ENCODE measurements around the gene APPBP2. TPM values are rescaled to one million over a fixed set of nuclear protein-coding genes. Genes with fewer than 3 reads are reported as not detected.
"Not testable (repeated sequence)": the region's sequence is repeated elsewhere in the genome, so short reads cannot be mapped to it uniquely, and the experiment has no call there.

The APPBP2 gene
- total RNA-seq, 1 donor from 2014 or later: 61.3 TPM

DNA sequence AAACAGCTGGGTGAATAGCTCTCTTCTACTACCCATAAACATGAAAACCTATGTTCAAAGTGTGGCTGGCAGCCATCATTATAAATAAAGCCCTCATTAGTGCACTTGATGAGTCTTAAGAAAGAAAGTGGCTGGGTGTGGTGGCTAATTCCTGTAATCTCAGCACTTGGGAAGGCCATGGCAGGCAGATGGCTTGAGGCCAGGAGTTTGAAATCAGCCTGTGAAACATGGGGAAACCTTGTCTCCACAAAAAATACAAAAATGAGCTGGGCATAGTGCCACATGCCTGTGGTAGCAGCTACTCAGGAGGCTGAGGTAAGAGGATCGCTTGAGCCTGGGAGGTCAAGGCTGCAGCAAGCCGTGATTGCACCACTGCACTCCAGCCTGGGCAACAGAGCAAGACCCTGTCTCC, 28.3 kb upstream of the APPBP2 start:
- no peak overlapping the region for H3K27ac Mint-ChIP-seq
- peaks cover 19% of the 10 kb centered on the region for H3K36me3 Mint-ChIP-seq (ENCODE audit: insufficient read depth)
- DNase-seq (ENCODE audit: low spot score, unreplicated experiment): no peak
- TF ChIP-seq, protein P1, sequence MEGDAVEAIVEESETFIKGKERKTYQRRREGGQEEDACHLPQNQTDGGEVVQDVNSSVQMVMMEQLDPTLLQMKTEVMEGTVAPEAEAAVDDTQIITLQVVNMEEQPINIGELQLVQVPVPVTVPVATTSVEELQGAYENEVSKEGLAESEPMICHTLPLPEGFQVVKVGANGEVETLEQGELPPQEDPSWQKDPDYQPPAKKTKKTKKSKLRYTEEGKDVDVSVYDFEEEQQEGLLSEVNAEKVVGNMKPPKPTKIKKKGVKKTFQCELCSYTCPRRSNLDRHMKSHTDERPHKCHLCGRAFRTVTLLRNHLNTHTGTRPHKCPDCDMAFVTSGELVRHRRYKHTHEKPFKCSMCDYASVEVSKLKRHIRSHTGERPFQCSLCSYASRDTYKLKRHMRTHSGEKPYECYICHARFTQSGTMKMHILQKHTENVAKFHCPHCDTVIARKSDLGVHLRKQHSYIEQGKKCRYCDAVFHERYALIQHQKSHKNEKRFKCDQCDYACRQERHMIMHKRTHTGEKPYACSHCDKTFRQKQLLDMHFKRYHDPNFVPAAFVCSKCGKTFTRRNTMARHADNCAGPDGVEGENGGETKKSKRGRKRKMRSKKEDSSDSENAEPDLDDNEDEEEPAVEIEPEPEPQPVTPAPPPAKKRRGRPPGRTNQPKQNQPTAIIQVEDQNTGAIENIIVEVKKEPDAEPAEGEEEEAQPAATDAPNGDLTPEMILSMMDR (IDR thresholded peaks at IDR 0.05; ENCODE audit: unreplicated experiment): no peak
- H3K4me1 Mint-ChIP-seq (ENCODE audit: low read depth): no peaks in the 10 kb centered on the region
- H3K4me3 Mint-ChIP-seq (ENCODE audit: low read depth): no peak overlapping the region
- H3K27me3 Mint-ChIP-seq: no peaks in the 10 kb centered on the region
- H3K9me3 Mint-ChIP-seq (ENCODE audit: low read depth): peaks cover 23% of the 10 kb centered on the region

DNA sequence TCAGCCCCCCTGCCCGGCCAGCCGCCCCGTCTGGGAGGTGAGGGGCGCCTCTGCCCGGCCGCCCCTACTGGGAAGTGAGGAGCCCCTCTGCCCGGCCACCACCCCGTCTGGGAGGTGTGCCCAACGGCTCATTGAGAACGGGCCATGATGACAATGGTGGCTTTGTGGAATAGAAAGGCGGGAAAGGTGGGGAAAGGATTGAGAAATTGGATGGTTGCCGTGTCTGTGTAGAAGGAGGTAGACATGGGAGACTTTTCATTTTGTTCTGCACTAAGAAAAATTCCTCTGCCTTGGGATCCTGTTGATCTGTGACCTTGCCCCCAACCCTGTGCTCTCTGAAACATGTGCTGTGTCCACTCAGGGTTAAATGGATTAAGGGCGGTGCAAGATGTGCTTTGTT, 26.2 kb upstream of the APPBP2 start:
- H3K27me3 Mint-ChIP-seq; H3K9me3 Mint-ChIP-seq (ENCODE audit: low read depth); H3K4me1 Mint-ChIP-seq (ENCODE audit: low read depth); DNase-seq (ENCODE audit: low spot score, unreplicated experiment); H3K4me3 Mint-ChIP-seq (ENCODE audit: low read depth): not testable (repeated sequence)
- Mint-ChIP-seq H3K27ac (peak overlapping the region; percentile 76), H3K36me3 (ENCODE audit: insufficient read depth) (peaks cover 16% of the 10 kb centered on the region)

DNA sequence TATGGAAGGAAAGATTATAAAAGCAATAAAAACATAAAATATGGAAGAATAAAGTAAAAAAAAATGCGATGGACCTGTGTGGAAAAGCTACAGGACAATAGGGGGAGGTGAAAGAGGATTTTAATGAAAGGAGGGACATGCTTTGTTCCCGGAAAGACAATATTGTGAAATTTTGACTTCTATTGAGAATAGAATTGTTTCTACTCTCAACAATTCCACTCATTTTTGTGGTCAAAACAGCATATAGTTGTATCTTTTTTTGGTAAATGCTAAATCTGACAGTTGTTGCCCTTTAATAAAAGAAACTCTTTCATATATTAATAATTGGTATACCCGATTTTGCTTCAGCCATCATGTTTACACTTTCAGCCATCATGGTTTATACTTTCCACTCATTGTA, 22.9 kb upstream of the APPBP2 start:
- Mint-ChIP-seq H3K27me3 (no peaks in the 10 kb centered on the region), H3K4me3 (ENCODE audit: low read depth) (no peak overlapping the region), H3K4me1 (ENCODE audit: low read depth) (no peaks in the 10 kb centered on the region), H3K27ac (no peak overlapping the region), H3K9me3 (ENCODE audit: low read depth) (peaks cover 3% of the 10 kb centered on the region), H3K36me3 (ENCODE audit: insufficient read depth) (peaks cover 8% of the 10 kb centered on the region)
- TF ChIP-seq, protein P1 (IDR thresholded peaks at IDR 0.05; ENCODE audit: unreplicated experiment): no peak
- DNase-seq (ENCODE audit: low spot score, unreplicated experiment): no peak

DNA sequence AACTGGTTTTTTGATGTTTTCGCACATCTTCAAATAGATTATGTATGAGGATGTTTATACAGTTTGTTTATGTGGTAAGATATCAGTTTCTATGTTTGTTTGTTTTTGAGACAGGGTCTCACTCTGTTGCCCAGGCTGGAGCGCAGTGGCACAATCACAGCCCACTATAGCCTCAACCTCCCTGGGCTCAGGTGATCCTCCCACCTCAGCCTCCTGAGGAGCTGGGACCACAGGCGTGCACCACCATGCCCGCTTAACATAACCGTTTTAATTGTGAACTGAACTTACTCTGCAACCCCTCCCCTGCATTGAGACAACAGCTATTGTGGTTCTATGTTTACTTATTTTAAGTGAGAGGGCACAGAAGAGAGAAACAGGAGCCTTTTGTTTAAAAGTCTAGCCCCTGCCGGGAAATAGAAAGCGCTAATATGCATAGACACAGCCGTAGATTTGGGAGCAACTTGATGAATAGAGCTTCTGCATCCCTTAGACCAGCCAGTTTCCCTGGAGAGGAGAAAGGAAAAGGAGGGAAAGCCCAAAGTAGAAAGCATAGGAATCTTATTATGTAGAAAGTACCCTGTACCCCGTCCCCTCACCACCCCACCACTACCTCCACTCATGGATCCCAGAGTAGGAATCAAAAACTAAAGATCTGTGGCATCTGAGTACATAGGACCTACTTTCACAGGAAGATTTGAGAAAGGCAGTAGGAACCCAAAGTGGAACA, 19.6 kb upstream of the APPBP2 start:
- TF ChIP-seq, protein P1 (IDR thresholded peaks at IDR 0.05; ENCODE audit: unreplicated experiment): no peak
- Mint-ChIP-seq H3K36me3 (ENCODE audit: insufficient read depth) (peaks cover 1% of the 10 kb centered on the region), H3K27ac (no peak overlapping the region), H3K9me3 (ENCODE audit: low read depth) (no peaks in the 10 kb centered on the region), H3K4me3 (ENCODE audit: low read depth) (no peak overlapping the region), H3K4me1 (ENCODE audit: low read depth) (no peaks in the 10 kb centered on the region), H3K27me3 (no peaks in the 10 kb centered on the region)
- no peak for DNase-seq (ENCODE audit: low spot score, unreplicated experiment)

DNA sequence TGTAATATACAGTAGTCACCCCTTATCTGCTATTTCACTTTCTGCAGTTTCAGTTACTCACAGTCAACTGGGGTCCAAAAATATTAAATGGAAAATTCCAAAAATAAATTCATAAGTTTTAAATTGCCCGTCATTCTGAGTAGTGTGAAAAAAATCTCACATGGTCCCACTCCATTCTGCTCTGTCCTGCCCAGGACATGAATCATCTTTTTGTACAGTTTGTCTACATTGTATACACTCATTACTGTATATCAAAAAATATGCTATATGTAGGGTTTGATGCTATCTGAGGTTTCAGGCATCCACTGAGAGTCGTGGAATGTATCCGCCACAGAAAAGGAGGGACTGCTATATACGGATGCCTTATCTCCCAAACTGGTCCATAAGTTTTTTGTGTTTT, 16.0 kb upstream of the APPBP2 start:
- no peak for DNase-seq (ENCODE audit: low spot score, unreplicated experiment)
- no peaks in the 10 kb centered on the region for H3K9me3 Mint-ChIP-seq (ENCODE audit: low read depth)
- no peaks in the 10 kb centered on the region for H3K27me3 Mint-ChIP-seq
- H3K36me3 Mint-ChIP-seq (ENCODE audit: insufficient read depth): no peaks in the 10 kb centered on the region
- H3K27ac Mint-ChIP-seq: no peak overlapping the region
- TF ChIP-seq, protein P1 (IDR thresholded peaks at IDR 0.05; ENCODE audit: unreplicated experiment): no peak
- no peaks in the 10 kb centered on the region for H3K4me1 Mint-ChIP-seq (ENCODE audit: low read depth)
- no peak overlapping the region for H3K4me3 Mint-ChIP-seq (ENCODE audit: low read depth)

DNA sequence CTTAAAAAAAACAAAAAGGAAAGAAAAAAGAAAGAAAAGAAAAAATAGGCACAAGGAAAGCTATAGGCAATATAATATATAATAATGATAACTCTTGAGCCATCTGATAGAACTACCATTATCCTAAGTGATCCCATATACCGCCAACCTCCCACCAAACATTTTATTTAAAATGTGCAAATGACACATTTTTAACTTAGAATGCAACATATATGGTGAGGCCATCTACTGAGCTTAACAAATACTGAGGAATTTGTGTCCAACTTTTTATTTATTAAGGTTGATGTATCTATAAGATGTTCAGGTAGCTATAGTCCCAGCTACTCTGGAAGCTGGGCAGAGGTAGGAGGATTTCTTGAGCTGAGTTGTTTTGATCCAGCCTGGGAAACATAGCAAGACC, 14.4 kb upstream of the APPBP2 start:
- Mint-ChIP-seq H3K27me3 (no peaks in the 10 kb centered on the region), H3K36me3 (ENCODE audit: insufficient read depth) (no peaks in the 10 kb centered on the region), H3K9me3 (ENCODE audit: low read depth) (no peaks in the 10 kb centered on the region), H3K4me3 (ENCODE audit: low read depth) (no peak overlapping the region), H3K4me1 (ENCODE audit: low read depth) (peaks cover 4% of the 10 kb centered on the region), H3K27ac (no peak overlapping the region)
- no peak for DNase-seq (ENCODE audit: low spot score, unreplicated experiment)
- TF ChIP-seq, protein P1 (IDR thresholded peaks at IDR 0.05; ENCODE audit: unreplicated experiment): no peak
